Adipocyte (in vitro differentiated cells): Measurements from ENCODE around the gene BNIP3.
"Not testable (repeated sequence)": the region's sequence is repeated elsewhere in the genome, so short reads cannot be mapped to it uniquely, and the experiment has no call there.

Experiments used
- DNase-seq: peaks from one replicate; pipeline ENCODE4 v3.0.0-alpha.2; 2015; ENCODE audit warnings: low read depth
- H3K27me3 ChIP-seq: replicated peaks from 2 replicates; pipeline ENCODE4 v1.7.0; 2013; ENCODE audit warnings: mild to moderate bottlenecking, low read length, moderate library complexity; ENCODE audit not compliant: control insufficient read depth, insufficient read depth
- H3K36me3 ChIP-seq: 2 replicates; pipeline ENCODE4 v1.7.0; 2013; ENCODE audit warnings: low read length, mild to moderate bottlenecking, moderate library complexity; ENCODE audit not compliant: control insufficient read depth, insufficient read depth, severe bottlenecking
- H3K4me1 ChIP-seq: 2 replicates; pipeline ENCODE4 v1.7.0; 2013; ENCODE audit warnings: mild to moderate bottlenecking, low read length, moderate library complexity; ENCODE audit not compliant: control insufficient read depth, insufficient read depth
- H3K4me3 ChIP-seq: 2 replicates; pipeline ENCODE4 v1.7.0; 2013; ENCODE audit warnings: mild to moderate bottlenecking, low read length, moderate library complexity
- H3K9ac ChIP-seq: 2 replicates; pipeline ENCODE4 v1.7.0; 2013; ENCODE audit warnings: mild to moderate bottlenecking, low read length, moderate library complexity
- H3K9me3 ChIP-seq: 2 replicates; pipeline ENCODE4 v1.7.0; 2013; ENCODE audit warnings: mild to moderate bottlenecking, low read length, moderate library complexity; ENCODE audit not compliant: control insufficient read depth

Gene BNIP3

DNA sequence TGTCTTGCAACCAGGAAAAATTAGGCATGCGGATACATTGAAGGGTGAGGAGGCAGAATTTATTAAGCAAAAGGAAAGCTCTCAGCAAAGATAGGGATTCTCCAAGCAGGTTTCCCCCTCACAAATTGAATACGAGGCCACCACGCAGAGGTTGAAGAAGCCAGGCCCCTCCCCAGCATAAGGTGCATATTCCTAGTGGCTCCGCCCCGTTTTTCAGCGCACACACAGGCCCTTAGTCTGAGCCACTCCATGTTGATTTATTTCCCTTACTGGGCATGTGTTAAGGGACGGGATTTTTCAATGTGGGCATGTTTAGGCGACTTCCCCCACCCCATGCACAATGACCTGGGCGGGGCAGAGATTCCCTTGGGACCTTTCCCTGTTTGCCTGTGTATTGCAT lies 56.0 kb downstream of the BNIP3 start:
- peaks cover 10% of the 10 kb centered on the region for H3K9me3 ChIP-seq
- no peaks in the 10 kb centered on the region for H3K27me3 ChIP-seq
- peaks cover 15% of the 10 kb centered on the region for H3K4me1 ChIP-seq
- DNase-seq, result no peak
- no peak overlapping the region for H3K4me3 ChIP-seq
- H3K36me3 ChIP-seq, result peaks cover 4% of the 10 kb centered on the region
- H3K9ac ChIP-seq, result no peak overlapping the region

DNA sequence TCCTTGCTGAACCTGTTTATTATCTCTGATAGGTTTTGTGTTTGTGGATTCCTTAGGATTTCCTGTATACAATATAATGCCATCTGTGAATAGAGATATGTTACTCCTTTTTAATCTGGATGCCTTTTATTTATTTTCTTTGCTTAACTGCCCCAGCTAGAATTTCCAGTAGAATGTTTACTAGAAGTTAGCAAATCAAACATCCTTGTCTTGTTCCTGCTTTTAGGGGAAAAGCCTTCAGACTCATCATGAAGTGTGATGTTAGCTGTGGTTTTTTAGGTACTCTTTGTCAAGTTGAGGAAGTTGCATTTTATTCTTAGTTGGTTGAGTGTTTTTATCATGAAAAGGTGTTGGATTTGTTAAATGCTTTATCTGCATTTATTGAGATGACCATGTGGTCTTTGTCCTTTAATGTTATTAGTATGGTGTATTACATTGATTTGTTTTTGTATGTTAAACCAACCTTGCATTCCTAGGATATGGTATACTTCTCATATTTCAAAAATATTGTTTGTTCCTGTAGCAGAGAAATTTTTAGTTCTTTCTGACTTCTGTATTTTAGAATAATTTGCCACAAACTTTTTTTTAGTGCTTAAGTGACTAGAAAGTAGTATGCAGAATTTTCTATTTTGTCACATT lies 56.6 kb downstream of the BNIP3 start:
- Histone ChIP-seq H3K4me3 (no peak overlapping the region), H3K36me3 (peaks cover 4% of the 10 kb centered on the region), H3K9ac (no peak overlapping the region), H3K4me1 (peaks cover 15% of the 10 kb centered on the region), H3K9me3 (peaks cover 10% of the 10 kb centered on the region), H3K27me3 (no peaks in the 10 kb centered on the region)
- no peak for DNase-seq

DNA sequence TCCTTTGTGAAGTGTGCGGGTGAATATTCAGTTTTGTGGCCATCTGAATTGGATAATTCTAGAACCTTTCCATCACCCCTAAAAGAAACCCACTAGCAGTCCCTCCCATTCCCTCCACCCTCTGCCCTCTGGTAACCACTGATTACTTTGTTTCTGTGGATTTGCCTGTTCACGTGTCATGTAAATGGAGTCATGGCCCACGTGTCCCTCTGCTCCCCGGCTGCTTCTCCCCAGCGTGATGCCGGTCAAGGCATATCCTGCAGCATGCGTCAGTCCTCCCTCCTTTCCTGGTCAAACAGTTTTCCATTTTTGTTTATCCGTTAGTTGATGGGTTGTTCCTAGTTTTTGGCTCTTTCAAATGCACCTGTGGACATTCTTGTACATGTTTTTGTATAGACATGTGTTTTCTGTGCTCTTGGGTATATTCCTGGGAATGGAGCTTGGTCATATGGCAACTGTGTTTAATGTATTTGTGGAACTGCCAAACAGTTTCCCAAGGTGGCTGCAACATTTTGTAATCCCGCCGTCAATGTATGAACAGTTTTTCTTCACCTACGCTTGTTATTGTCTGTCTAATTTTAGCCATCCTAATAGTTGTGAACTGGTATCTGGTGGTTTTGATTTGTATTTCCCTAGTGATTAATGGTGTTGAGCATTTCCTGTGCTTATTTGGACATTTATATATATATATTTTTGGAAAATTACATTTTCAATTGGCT lies 58.5 kb downstream of the BNIP3 start:
- no peak for DNase-seq
- Histone ChIP-seq H3K27me3 (no peaks in the 10 kb centered on the region), H3K4me3 (no peak overlapping the region)

DNA sequence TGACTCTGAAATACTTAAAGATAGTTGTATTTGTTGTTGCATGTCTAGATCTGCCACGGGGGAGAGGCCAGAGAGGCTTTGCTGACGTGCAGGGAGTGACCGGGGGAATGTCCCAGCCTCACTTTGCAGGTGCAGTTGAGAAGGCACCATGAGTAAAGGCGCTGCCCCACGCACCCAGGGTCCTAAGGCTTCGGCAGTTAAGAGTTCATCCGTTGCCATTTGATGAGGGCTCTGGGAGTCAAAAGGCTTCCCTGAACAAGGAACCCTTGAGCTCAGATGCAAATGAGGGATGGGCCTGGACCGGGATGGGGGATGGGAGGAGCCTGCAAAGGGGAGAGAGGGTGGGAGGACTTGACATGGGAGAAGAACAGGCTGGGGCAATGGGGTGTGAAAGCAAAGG lies 60.5 kb downstream of the BNIP3 start:
- Histone ChIP-seq H3K4me1 (no peaks in the 10 kb centered on the region), H3K4me3 (no peak overlapping the region), H3K9me3 (peaks cover 10% of the 10 kb centered on the region), H3K9ac (no peak overlapping the region), H3K27me3 (no peaks in the 10 kb centered on the region), H3K36me3 (no peaks in the 10 kb centered on the region)
- no peak for DNase-seq

More for the DNA sequence above, 58.5 kb downstream of the BNIP3 start:
- peaks cover 3% of the 10 kb centered on the region for H3K4me1 ChIP-seq
- peaks cover 4% of the 10 kb centered on the region for H3K36me3 ChIP-seq
- H3K9me3 ChIP-seq, result peaks cover 10% of the 10 kb centered on the region
- H3K9ac ChIP-seq, result no peak overlapping the region

DNA sequence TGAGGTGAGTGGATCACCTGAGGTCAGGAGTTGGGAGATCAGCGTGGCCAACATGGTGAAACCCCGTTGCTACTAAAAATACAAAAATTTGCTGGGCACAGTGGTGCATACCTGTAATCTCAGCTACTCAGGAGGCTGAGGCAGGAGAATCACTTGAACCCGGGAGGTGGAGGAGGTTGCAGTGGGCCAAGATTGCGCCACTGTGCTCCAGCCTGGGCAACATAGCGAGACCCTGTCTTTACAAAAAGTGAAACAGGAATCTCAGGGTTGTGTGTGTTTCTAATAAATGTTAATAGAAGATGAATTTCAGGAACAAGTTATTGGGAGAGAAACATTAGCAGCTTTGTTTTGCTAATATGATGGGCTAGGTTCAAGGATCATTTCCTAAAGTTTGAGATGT lies 61.0 kb downstream of the BNIP3 start:
- Histone ChIP-seq H3K27me3 (no peaks in the 10 kb centered on the region), H3K36me3 (no peaks in the 10 kb centered on the region), H3K9me3 (peaks cover 9% of the 10 kb centered on the region), H3K4me3 (no peak overlapping the region), H3K4me1 (no peaks in the 10 kb centered on the region), H3K9ac (no peak overlapping the region)
- no peak for DNase-seq

DNA sequence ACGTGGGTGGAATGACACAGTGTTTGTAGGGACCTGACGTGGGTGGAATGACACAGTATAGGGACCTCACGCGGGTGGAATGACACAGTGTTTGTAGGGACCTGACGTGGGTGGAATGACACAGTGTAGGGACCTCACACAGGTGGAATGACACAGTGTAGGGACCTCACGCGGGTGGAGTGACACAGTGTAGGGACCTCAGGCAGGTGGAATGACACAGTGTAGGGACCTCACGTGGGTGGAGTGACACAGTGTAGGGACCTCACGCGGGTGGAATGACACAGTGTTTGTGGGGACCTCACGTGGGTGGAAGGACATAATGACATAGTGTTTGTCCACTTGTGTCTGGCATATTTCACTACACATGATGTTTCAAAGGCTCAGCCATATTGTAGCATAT lies 61.6 kb downstream of the BNIP3 start:
- H3K36me3 ChIP-seq, result no peaks in the 10 kb centered on the region
- no peak overlapping the region for H3K9ac ChIP-seq
- no peaks in the 10 kb centered on the region for H3K27me3 ChIP-seq
- no peak overlapping the region for H3K4me3 ChIP-seq
- H3K4me1 ChIP-seq, result no peaks in the 10 kb centered on the region
- no peak for DNase-seq
- H3K9me3 ChIP-seq, result peaks cover 4% of the 10 kb centered on the region

DNA sequence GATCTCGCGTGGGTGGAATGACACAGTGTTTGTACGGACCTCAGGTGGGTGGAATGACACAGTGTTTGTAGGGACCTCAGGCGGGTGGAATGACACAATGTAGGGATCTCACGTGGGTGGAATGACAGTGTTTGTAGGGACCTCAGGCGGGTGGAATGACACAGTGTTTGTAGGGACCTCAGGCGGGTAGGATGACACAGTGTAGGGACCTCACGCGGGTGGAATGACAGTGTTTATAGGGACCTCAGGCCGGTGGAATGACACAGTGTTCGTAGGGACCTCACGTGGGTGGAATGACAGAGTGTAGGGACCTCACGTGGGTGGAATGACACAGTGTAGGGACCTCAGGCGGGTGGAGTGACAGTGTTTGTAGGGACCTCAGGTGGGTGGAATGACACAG lies 62.3 kb downstream of the BNIP3 start:
- DNase-seq, H3K27me3 ChIP-seq, H3K9me3 ChIP-seq, H3K9ac ChIP-seq, H3K4me3 ChIP-seq, H3K4me1 ChIP-seq, H3K36me3 ChIP-seq: not testable (repeated sequence)
